ENCODE measurements around the gene OXTR.

- TF ChIP-seq REST (IDR thresholded peaks at IDR 0.05; ENCODE audit: borderline replicate concordance in 1 of 2, low read depth in 1 of 2, low read length in 2 of 2) (no peak), CTCF (CRISPR knock-in tag; IDR thresholded peaks at IDR 0.05) (no peak), ZNF329 (CRISPR knock-in tag; IDR thresholded peaks at IDR 0.05; ENCODE audit: low read depth) (no peak), ZUFSP (CRISPR knock-in tag; IDR thresholded peaks at IDR 0.05; ENCODE audit: borderline replicate concordance) (no peak)
These were observed 24.8 kb upstream of the OXTR start for GRCh38 chr3:8794247-8794646.
